WERI-Rb-1 (cell line): Measurements from ENCODE around the gene USP32.

Experiments used
- DNase-seq: peaks from one replicate; pipeline ENCODE4 v3.0.0-alpha.2; 2020
- H3K27ac ChIP-seq: fragments of 250-450 bp; sonication (Bioruptor Pico); 2 replicates; pipeline ENCODE4 v1.5.1; 2020; ENCODE audit warnings: mild to moderate bottlenecking, moderate library complexity
- H3K27me3 ChIP-seq: fragments of 250-450 bp; sonication (Bioruptor Pico); 2 replicates; pipeline ENCODE4 v1.5.1; 2021; ENCODE audit warnings: mild to moderate bottlenecking, low read depth, moderate library complexity; ENCODE audit not compliant: insufficient read depth, severe bottlenecking
- H3K36me3 ChIP-seq: fragments of 250-450 bp; sonication (Bioruptor Pico); 2 replicates; pipeline ENCODE4 v1.5.1; 2020; ENCODE audit warnings: mild to moderate bottlenecking, moderate library complexity
- H3K4me3 ChIP-seq: 2 replicates; pipeline ENCODE4 v1.5.1; 2011; ENCODE audit warnings: low read depth, mild to moderate bottlenecking, control low read depth, low read length
- H3K9me3 ChIP-seq: fragments of 250-450 bp; sonication (Bioruptor Pico); 2 replicates; pipeline ENCODE4 v1.5.1; 2021; ENCODE audit warnings: mild to moderate bottlenecking, moderate library complexity; ENCODE audit not compliant: severe bottlenecking
- CTCF ChIP-seq: IDR thresholded peaks from 2 replicates; pipeline ENCODE4 v1.5.1; 2011; ENCODE audit warnings: low read depth, mild to moderate bottlenecking, control low read depth, inconsistent platforms, low read length

Gene USP32

GRCh38 chr17:60164697-60165096 is 227.2 kb downstream of the USP32 start:
- no peak for TF ChIP-seq CTCF
- H3K27me3 ChIP-seq, result no peaks in the 10 kb centered on the region

GRCh38 chr17:60164164-60164563 is 227.8 kb downstream of the USP32 start:
- H3K4me3 ChIP-seq, result no peak overlapping the region
- H3K36me3 ChIP-seq, result no peaks in the 10 kb centered on the region
- no peak for DNase-seq
- no peaks in the 10 kb centered on the region for H3K27me3 ChIP-seq
- H3K9me3 ChIP-seq, result no peaks in the 10 kb centered on the region
- TF ChIP-seq CTCF, result no peak
- 0 out of 2 replicates have a peak overlapping the region, but pooled peaks have one; percentile 45 for H3K27ac ChIP-seq

More at GRCh38 chr17:60164697-60165096, 227.2 kb downstream of the USP32 start:
- Histone ChIP-seq H3K9me3 (no peaks in the 10 kb centered on the region), H3K27ac (no peak overlapping the region), H3K4me3 (no peak overlapping the region), H3K36me3 (no peaks in the 10 kb centered on the region)
- DNase-seq, result no peak

DNA sequence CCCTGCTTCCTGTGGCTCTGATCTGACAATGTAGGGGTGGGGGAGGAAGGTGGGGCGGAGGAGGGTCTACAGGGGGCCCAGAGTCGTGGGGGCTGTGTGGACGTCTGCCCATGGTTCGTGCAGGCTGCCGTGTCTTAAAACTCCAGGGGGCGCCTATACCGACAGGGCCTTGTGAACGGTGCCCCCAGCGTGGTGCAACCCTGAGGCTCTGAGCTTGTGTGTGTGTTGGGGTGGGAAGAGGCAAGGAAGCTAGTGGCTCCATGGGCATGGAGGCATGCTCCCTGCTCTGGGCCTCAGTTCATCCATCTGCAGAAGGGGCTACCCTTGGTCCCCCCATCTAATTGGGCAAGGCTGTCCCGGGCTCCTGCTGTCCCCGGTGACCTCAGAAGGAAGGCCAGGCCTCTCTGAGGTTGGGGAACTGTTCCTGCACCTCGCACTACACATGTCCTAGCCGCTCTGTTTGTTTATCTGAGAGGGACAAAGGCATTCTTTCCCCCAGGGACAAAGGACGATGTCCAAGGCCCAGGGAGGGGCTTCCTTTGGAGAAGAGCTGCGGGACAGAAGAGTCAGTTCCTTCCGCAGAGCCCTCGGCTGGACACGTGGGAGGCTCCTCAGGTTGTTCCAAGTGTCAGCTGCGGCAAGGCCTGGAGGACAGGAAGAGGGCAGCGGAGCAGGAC is 228.7 kb downstream of the USP32 start:
- Histone ChIP-seq H3K27me3 (no peaks in the 10 kb centered on the region), H3K27ac (peak overlapping the region; percentile 42), H3K9me3 (no peaks in the 10 kb centered on the region), H3K36me3 (no peaks in the 10 kb centered on the region), H3K4me3 (no peak overlapping the region)
- DNase-seq, result peak; percentile 55
- TF ChIP-seq CTCF, result peak; percentile 60

DNA sequence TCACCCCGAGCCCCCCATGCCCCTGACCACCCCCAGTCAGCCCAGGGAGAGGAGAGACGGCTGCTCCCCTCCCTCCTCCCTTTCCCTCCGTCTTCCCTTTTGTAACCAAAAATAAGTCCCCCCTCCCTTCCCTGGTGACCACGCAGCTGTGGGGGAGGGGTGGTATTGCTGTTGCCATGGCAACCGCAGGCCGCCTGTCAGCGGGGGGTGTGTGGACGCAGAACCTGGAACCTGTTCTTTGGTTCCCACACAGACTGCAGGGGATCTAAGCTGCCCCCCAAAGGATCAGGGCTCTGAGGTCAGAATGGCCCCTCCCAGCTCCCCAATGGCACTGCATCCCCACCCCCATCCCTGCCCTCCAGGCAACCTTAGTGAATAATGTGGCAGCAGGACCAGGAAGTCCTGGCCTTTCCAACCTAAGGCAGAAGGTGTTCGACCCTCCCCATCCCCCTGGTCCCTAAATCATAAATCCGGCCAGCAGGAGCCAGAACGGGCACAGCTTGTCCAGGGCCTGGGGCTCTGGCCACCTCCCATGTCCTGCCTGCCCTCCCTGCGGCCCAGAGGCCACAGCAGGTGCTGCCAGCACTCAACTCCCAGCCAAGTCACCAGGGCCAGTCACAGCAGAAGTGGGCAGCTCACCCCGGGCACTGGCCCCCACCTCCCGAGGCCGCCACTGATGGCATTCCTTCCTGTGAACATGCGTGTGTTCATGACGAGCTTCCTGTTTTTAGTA is 230.2 kb downstream of the USP32 start:
- Histone ChIP-seq H3K36me3 (no peaks in the 10 kb centered on the region), H3K27me3 (no peaks in the 10 kb centered on the region), H3K4me3 (no peak overlapping the region), H3K9me3 (no peaks in the 10 kb centered on the region), H3K27ac (no peak overlapping the region)
- no peak for DNase-seq
- TF ChIP-seq CTCF, result no peak

GRCh38 chr17:60160829-60161501 is 231.0 kb downstream of the USP32 start:
- DNase-seq, result no peak
- Histone ChIP-seq H3K9me3 (no peaks in the 10 kb centered on the region), H3K27ac (no peak overlapping the region), H3K27me3 (no peaks in the 10 kb centered on the region), H3K4me3 (no peak overlapping the region), H3K36me3 (no peaks in the 10 kb centered on the region; the same call in 1 of the 2 replicates)
- TF ChIP-seq CTCF, result no peak
